Natural killer cell treated with Interleukin-12 subunit alpha and Interleukin-12 subunit beta and Interleukin-15 and Interleukin-18, amount 100 ng/mL, for 72 hours (primary cell): ENCODE data around the gene DDI1. TPM values are rescaled to one million over a fixed set of nuclear protein-coding genes. Genes with fewer than 3 reads are reported as not detected.

Experiments
- ATAC-seq, 2 donors: fragments of 150-1000 bp; cut with Tn5 transposase in 1 of 2; sonication (Bioruptor Pico), chemical (Tn5 transposase) in 1 of 2; 2 replicates each; pipeline ENCODE4 v1.10.0; 2021
- DNase-seq: peaks from one replicate; pipeline ENCODE4 v3.0.0; 2022; ENCODE audit warnings: low spot score
- H3K27ac Mint-ChIP-seq, 2 donors: 1 replicate in 1 of 2; 2 replicates in 1 of 2; pipeline ENCODE4 v1.8.0; 2022; ENCODE audit warnings: mixed read lengths in 2 of 2, mild to moderate bottlenecking in 1 of 2, moderate library complexity in 1 of 2
- H3K27me3 Mint-ChIP-seq, 2 donors: 1 replicate in 1 of 2; 2 replicates in 1 of 2; pipeline ENCODE4 v1.8.0; 2022; ENCODE audit warnings: mixed read lengths in 2 of 2
- H3K36me3 Mint-ChIP-seq: one replicate; pipeline ENCODE4 v1.8.0; 2022; ENCODE audit warnings: mixed read lengths
- H3K4me1 Mint-ChIP-seq, 2 donors: 1 replicate in 1 of 2; 2 replicates in 1 of 2; pipeline ENCODE4 v1.8.0; 2022; ENCODE audit warnings: low read depth in 2 of 2, mixed read lengths in 2 of 2, mild to moderate bottlenecking in 1 of 2
- H3K4me3 Mint-ChIP-seq: one replicate; pipeline ENCODE4 v1.8.0; 2022; ENCODE audit warnings: mixed read lengths
- H3K9me3 Mint-ChIP-seq: 2 replicates; pipeline ENCODE4 v1.8.0; 2022; ENCODE audit warnings: mixed read lengths
- total RNA-seq, 2 donors: library from RNA; stranded (reverse); gene quantifications; one replicate each; pipeline ENCODE4 v1.2.3, GENCODE V29; 2022

DDI1 gene
- total RNA-seq, 2 donors from 2014 or later, result not detected

DNA sequence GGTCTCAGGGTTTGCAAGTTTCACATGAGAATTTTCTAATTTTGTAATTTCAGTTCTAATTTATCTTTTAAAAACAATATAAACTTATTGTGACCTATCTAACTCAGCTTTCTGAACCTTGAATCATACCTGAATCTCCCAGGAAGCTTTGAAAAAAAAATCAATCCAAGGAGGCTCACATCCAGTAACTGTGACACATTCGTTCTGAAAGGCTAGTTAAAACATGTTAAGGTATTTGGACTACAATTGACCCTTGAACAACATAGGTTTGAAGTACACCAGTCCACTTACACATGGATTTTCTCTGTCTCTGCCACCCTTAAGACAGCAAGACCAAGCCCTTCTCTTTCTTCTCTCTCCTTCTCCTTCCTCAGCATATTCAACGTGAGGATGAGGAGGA, 40.0 kb downstream of the DDI1 start:
- no peak for ATAC-seq
- no peak for DNase-seq
- Mint-ChIP-seq H3K27me3 (no peaks in the 10 kb centered on the region), H3K27ac (no peak overlapping the region), H3K9me3 (no peaks in the 10 kb centered on the region), H3K36me3 (no peaks in the 10 kb centered on the region), H3K4me3 (no peak overlapping the region), H3K4me1 (peaks cover 6 to 15% of the 10 kb centered on the region in 2 donors)

GRCh38 chr11:104078245-104078644, 41.8 kb downstream of the DDI1 start:
- Mint-ChIP-seq H3K9me3 (no peaks in the 10 kb centered on the region), H3K4me1 (peaks cover 6 to 18% of the 10 kb centered on the region in 2 donors), H3K27ac (no peak overlapping the region), H3K27me3 (no peaks in the 10 kb centered on the region), H3K4me3 (no peak overlapping the region), H3K36me3 (no peaks in the 10 kb centered on the region)
- ATAC-seq (no peak), DNase-seq (no peak)

DNA sequence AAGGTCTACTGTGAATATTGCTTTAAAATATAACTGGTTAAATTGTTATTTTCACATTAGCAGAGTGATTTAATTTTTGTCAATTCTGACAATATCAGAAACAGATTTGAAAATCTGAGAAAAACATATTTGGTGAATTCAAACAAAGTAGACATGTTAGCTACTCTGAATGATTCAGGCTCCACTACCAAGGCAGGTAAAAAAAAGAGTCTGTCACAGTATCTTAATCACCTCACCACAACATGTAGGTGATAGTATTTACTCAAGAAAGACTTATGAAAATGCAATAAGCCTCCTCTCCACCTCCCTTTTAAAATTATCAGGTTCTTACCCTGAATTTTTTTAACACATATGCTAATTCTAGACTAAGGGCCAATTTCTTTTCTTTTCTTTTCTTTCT, 42.6 kb downstream of the DDI1 start:
- Mint-ChIP-seq H3K36me3 (no peaks in the 10 kb centered on the region), H3K27me3 (no peaks in the 10 kb centered on the region), H3K9me3 (no peaks in the 10 kb centered on the region), H3K4me3 (no peak overlapping the region), H3K4me1 (peaks cover 6 to 17% of the 10 kb centered on the region in 2 donors), H3K27ac (no peak overlapping the region)
- DNase-seq, result no peak
- ATAC-seq, result no peak

- Mint-ChIP-seq H3K27ac (no peak overlapping the region), H3K4me1 (peaks cover 5 to 11% of the 10 kb centered on the region in 2 donors), H3K9me3 (no peaks in the 10 kb centered on the region)
These were observed 50.2 kb downstream of the DDI1 start for GRCh38 chr11:104086621-104087020.

More at GRCh38 chr11:104086621-104087020, 50.2 kb downstream of the DDI1 start:
- Mint-ChIP-seq H3K4me3 (no peak overlapping the region), H3K27me3 (no peaks in the 10 kb centered on the region), H3K36me3 (no peaks in the 10 kb centered on the region)
- DNase-seq (no peak), ATAC-seq (no peak)

Other genes with a start within 250 kb of the DDI1 start
- gene PDGFD, start 127.5 kb downstream of the DDI1 start, total RNA-seq, result 1 to 10 TPM; 1.7 to 4.5 TPM